H1 (cell line): ENCODE measurements around the gene GNG7. TPM values are rescaled to one million over a fixed set of nuclear protein-coding genes. Genes with fewer than 3 reads are reported as not detected.

Experiments
- CBX8 ChIP-seq: fragments of 300-800, 300-1000 bp; sonication (generic); IDR thresholded peaks from 2 replicates; pipeline ENCODE4 v1.7.1; 2016; ENCODE audit warnings: low read depth, low read length, borderline replicate concordance
- CEBPB ChIP-seq: IDR thresholded peaks from 2 replicates; pipeline ENCODE4 v1.6.1; 2012; ENCODE audit warnings: low read depth, low read length
- CTBP2 ChIP-seq: IDR thresholded peaks from 2 replicates; pipeline ENCODE4 v1.7.0; 2011; ENCODE audit warnings: borderline replicate concordance, mild to moderate bottlenecking, moderate library complexity, mixed read lengths, low read length; ENCODE audit not compliant: insufficient read depth, insufficient read length
- EZH2 ChIP-seq: fragments of 200-600 bp; sonication (generic); IDR thresholded peaks from 2 replicates; pipeline ENCODE4 v1.7.1; 2012; ENCODE audit warnings: low read depth, mild to moderate bottlenecking, moderate library complexity, low read length, inconsistent platforms; ENCODE audit not compliant: severe bottlenecking
- GABPA ChIP-seq: IDR thresholded peaks from 2 replicates; pipeline ENCODE4 v1.6.1; 2011; ENCODE audit warnings: mild to moderate bottlenecking, low read length, moderate library complexity, borderline replicate concordance; ENCODE audit not compliant: insufficient read depth
- POLR2A ChIP-seq, 2 experiments: IDR thresholded peaks; 1 replicate in 1 of 2; 2 replicates in 1 of 2; pipeline ENCODE4 v1.6.1; 2011; ENCODE audit warnings: low read depth in 2 of 2, low read length in 2 of 2, mild to moderate bottlenecking in 2 of 2; ENCODE audit errors: control extremely low read depth in 1 of 2
- RFX5 ChIP-seq: IDR thresholded peaks from 2 replicates; pipeline ENCODE4 v1.6.1; 2011; ENCODE audit warnings: low read depth, low read length, improper control_type of control experiment, borderline replicate concordance
- ZNF274 ChIP-seq: IDR thresholded peaks from 2 replicates; pipeline ENCODE4 v1.7.0; 2012; ENCODE audit warnings: low read length, borderline replicate concordance; ENCODE audit errors: extremely low read depth
- polyA plus RNA-seq, 7 experiments: library from polyadenylated mRNA; depleted of rRNA in 3 of 7; stranded (reverse) in 5 of 7; unstranded in 2 of 7; fragments of >200 nt in 5 of 7; fragments of 200-250 nt in 2 of 7; gene quantifications; 1 replicate in 5 of 7; 2 replicates in 1 of 7; 4 replicates in 1 of 7; pipeline versions ENCODE4 v1.2.1 to v1.2.3, GENCODE V29; 2011 to 2013; ENCODE audit warnings: missing spikeins in 2 of 7, mixed read lengths in 2 of 7
- total RNA-seq: library from RNA; stranded (reverse); fragmentation: NEBNext Ultra II Directional; extraction: Animal tissue kit (Norgen Biotek cat#: 25700); gene quantifications from 2 replicates; pipeline ENCODE4 v1.2.1, GENCODE V29; 2021
- TF ChIP-seq, protein P1 (sequence below), 3 experiments: IDR thresholded peaks; 1 replicate in 2 of 3; 2 replicates in 1 of 3; pipeline versions ENCODE4 v1.5.1 to v1.6.1; 2011; ENCODE audit warnings: low read length in 3 of 3, mild to moderate bottlenecking in 3 of 3, inconsistent platforms in 2 of 3, low read depth in 1 of 3, moderate library complexity in 1 of 3; ENCODE audit not compliant: insufficient read depth in 1 of 3; ENCODE audit errors: control extremely low read depth in 1 of 3

Gene GNG7
- total and polyA plus RNA-seq, 2 of the 8 experiments (the other 6 are each of a cell fraction or from before 2014, with no cell fraction given) = 2.8 to 7.8 TPM

DNA sequence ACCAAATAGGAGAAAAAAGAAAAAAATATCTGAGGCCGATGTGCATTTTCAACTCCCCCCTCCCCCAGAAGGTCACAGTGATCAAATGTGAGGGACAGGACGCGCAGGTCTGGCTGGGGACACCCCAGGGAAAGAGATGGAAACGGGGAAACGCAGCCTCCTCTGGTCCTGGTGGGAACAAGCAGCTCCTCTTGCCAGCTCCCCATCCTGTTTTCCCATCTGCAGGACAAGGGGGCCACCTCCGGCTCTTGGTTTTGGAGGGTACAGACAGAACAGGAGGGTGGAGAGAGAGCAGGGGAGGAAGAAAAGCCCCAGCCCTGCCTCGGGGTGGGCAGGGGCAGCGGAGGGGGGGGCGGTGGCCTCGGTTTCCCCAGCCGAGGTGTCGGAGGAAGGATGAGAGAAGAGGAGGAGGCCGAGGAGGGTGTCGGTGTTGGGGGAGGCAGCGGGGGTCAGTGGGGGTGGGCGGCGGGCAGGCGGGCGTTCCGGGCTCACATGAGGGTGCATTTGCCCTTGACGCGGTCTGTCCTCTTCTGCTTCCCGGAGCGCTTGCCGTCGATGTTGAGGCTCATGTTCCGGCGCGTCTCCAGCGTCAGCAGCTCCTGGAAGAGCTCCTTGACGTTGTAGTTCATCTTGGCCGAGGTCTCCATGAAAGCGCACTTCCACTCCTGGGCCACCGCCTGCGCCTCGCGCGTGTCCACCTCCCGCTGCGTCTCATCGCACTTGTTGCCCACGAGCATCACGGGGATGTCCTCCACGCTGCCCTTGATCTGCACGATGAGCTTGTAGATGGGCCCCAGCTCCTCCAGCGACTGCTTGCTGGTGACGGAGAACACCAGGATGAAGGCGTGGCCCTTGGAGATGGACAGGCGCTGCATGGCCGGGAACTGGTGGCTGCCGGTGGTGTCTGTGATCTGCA, 14.5 kb upstream of the GNG7 start (continued):
- TF ChIP-seq, protein P1, sequence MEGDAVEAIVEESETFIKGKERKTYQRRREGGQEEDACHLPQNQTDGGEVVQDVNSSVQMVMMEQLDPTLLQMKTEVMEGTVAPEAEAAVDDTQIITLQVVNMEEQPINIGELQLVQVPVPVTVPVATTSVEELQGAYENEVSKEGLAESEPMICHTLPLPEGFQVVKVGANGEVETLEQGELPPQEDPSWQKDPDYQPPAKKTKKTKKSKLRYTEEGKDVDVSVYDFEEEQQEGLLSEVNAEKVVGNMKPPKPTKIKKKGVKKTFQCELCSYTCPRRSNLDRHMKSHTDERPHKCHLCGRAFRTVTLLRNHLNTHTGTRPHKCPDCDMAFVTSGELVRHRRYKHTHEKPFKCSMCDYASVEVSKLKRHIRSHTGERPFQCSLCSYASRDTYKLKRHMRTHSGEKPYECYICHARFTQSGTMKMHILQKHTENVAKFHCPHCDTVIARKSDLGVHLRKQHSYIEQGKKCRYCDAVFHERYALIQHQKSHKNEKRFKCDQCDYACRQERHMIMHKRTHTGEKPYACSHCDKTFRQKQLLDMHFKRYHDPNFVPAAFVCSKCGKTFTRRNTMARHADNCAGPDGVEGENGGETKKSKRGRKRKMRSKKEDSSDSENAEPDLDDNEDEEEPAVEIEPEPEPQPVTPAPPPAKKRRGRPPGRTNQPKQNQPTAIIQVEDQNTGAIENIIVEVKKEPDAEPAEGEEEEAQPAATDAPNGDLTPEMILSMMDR (IDR thresholded peaks at IDR 0.05; ENCODE audit: control extremely low read depth in 1 of 3, insufficient read depth in 1 of 3, low read depth in 1 of 3, low read length in 3 of 3) = no peak
- TF ChIP-seq POLR2A (IDR thresholded peaks at IDR 0.05; ENCODE audit: control extremely low read depth in 1 of 2, low read depth in 2 of 2, low read length in 2 of 2) (no peak), EZH2 (no peak), ZNF274 (no peak), GABPA (no peak), CEBPB (no peak), RFX5 (no peak), CBX8 (no peak), CTBP2 (no peak)
